Stimulated activated CD8-positive, alpha-beta memory T cell treated with anti-CD3 and anti-CD28 coated beads, Interleukin-7, amount 100 ng/mL, for 24 hours (primary cell): ENCODE results near the gene SNX18.

ENCODE experiments used
- DNase-seq: peaks from one replicate; pipeline ENCODE4 v3.0.0-alpha.2; 2020; ENCODE audit warnings: low read depth

Gene SNX18

GRCh38 chr5:54580997-54581811 is 63.6 kb downstream of the SNX18 start:
- DNase-seq, result no peak

- no peak for DNase-seq
Observed at GRCh38 chr5:54581831-54582548, 64.4 kb downstream of the SNX18 start.

DNA sequence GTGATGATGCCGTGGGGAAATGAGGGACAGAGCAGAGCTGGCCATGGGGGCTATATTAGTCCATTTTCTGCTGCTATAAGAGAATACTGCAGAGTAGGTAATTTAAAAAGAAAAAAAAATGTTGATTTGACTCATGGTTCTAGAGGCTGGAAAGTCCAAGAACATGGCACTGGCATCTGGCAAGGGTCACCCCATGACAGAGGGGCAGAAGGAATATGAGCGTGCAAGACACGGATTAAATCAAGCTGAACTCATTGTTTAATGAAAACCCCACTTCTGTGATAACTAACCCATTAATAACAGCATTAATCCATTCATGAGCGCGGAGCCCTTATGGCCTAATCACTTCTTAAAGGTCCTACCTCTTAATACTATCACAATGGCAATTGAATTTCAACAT is 68.8 kb downstream of the SNX18 start:
- DNase-seq, result no peak

DNA sequence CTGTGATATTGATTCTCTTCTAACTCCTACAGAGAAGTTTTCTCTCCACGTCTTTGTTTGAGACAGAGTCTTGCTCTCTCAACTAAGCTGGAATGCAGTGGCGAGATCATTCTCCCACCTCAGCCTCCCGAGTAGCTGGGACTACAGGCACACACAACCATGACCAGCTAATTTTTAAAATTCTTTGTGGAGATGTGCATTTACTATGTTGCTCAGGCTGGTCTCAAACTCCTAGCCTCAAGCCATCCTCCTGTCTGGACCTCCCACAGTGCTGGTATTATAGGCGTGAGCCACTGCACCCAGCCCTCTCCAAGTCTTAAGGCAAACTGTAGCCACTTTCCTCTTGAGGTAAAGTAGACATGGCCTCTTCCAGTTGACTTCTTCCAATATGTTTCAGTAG is 72.2 kb downstream of the SNX18 start:
- no peak for DNase-seq

DNA sequence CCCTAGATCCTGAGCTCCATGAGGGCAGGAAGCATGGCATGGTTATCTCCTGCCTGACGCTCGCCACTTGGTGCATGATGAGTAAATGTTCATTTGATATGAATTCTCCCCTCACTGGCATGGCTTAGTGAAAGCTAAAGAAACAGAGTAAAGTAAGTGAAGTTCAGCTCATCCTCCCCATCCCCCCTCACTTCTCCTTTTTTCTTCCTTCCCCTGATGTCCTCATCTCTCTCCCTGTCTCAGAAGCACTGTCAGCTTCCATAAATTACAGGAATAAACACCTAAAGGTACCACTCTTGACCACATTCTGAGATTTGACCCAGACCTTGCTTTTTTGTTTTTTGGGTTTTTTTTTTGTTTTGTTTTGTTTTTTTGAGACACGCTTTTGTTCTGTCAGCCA is 73.3 kb downstream of the SNX18 start:
- DNase-seq, result no peak

DNA sequence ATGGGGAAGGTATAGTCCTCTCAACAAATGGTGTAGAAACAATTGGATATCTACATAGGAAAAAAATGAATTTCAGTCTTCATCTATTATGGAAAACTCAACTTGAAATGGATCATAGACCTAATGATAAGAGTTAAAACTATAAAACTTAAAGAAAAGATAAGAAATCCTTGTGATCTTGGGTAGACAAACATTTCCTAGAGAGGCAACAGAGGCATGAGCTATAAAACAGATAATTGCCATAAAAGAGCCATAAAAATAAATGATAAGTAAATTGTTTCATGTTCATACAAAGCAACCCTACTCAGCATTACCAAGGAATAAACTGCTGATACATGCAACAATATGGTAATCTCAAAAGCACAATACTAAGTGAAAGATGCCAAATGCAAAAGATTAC is 76.2 kb downstream of the SNX18 start:
- no peak for DNase-seq

- no peak for DNase-seq
Observed at GRCh38 chr5:54594181-54594580, 76.6 kb downstream of the SNX18 start.

GRCh38 chr5:54595721-54596120 is 78.2 kb downstream of the SNX18 start:
- DNase-seq, result no peak
